GM18867 (cell line): ENCODE results near the gene NEURL3.
"Not testable (repeated sequence)": the region's sequence is repeated elsewhere in the genome, so short reads cannot be mapped to it uniquely, and the experiment has no call there.

Experiments
- ATAC-seq: cut with Tn5 transposase; IDR thresholded peaks from one replicate; pipeline ENCODE4 v1.9.1; 2021; ENCODE audit warnings: mild to moderate bottlenecking, moderate library complexity; ENCODE audit not compliant: unreplicated experiment

NEURL3 gene

DNA sequence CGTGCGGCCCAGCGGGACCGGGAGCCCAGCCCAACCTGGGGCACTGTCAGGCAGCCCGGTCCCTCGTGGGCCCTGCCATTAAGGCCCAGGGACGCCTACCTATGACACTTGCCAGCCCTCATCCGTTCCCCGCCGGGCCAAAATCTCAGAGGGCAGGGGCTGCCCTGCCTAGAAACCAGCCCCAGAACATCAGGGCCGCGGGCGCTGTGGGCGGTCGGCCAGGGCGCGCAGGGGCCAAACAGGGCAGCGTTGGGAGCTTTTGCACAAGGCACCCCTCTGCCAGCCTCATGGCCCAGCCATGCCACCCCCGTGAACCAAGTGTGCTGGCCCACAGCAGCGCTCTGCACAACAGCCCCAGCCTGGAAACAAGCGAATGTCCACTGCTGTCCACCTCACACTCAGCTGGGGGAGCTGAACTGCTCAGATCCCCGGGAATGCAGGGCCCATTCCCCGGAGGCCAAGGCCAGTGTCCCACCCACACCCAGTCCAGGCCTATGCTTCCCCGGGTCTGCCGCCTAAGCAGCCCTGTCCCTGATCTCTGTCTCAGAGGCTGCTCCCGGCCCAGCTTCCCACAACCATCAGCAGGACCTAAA, 3.5 kb upstream of the NEURL3 start:
- no peak for ATAC-seq

DNA sequence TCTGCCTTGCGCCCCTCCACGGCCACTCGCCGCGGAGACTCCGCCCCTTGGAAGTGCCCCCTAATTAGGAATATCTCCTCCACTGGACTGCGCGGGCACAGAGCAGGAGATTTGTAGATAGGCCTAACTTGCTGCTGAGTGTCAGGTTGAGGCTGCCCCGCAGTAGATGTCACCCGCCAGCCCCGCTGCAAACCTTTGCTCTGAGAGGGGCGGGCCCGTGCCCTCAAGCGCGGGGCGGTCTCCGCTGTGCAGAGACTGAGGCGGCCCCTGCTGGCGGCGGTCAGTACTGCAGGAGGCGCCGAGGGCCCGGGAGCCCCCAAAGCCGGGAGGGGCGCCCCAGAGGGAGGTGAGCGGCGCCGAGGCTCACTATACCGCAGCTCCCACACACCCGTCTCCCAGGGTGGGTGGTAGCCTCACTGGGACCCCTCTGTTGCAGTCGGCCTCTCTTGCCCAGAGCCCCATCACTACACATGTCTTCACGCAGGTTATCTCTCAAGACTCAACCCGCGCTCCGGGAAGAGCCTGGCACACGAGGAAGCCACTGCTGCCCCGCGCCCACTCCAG, 2.9 kb upstream of the NEURL3 start:
- peak; percentile 43 for ATAC-seq

DNA sequence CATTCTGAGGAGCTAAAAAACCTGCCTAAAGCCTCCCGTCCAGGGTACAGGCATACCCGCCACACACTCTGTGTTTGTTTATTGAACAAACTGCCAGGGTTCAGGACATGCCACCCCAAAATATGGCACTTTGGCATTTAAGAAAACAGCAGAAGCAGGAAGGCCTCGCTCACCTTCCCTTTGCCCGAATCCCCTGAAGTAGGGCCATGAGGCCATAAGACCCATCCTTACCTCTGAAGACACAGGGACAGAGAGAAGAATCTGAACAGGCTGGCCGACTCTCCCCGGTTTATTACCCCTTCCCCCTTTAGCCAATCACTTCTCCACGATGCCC, 1.7 kb upstream of the NEURL3 start:
- ATAC-seq: no peak

DNA sequence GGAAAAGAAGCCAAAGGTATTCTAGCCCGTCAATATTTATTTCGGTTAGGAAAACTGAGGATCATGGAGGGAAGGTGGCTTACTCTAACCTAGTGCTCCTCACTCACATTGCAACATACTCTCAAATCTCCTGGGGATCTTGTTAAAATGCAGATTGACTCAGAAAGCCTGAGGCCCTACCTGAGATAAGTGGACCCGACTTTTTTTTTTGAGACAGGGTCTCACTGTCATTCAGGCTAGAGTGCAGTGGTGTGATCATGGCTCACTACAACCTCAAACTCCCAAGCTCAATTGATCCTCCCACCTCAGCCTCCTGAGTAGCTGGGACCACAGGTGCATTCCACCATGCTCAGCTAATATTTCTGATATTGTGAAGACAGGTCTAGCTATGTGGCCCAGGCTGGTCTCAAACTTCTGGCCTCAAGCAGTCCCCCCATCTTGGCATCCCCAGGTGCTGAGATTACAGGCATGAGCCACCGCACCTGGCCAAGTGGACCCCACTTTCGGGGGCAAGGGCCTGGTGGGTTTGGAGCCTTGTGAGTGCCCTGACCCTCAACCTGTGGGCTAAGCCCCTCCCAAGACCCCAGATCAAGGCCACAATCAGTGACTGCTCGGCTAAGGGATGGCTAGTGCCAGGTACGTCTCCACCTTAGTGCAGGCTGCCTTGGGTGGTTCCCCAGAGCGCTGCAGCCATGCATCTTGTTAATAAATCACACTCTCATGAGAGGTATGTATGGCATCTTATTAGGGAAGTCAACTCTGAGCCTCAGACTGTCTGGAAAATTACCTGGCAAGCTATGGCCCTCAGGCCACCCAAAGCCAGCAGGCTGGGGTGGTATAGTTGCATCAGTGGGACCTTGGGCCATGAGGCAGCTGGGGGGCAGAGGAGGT, 1.1 kb upstream of the NEURL3 start:
- no peak for ATAC-seq

DNA sequence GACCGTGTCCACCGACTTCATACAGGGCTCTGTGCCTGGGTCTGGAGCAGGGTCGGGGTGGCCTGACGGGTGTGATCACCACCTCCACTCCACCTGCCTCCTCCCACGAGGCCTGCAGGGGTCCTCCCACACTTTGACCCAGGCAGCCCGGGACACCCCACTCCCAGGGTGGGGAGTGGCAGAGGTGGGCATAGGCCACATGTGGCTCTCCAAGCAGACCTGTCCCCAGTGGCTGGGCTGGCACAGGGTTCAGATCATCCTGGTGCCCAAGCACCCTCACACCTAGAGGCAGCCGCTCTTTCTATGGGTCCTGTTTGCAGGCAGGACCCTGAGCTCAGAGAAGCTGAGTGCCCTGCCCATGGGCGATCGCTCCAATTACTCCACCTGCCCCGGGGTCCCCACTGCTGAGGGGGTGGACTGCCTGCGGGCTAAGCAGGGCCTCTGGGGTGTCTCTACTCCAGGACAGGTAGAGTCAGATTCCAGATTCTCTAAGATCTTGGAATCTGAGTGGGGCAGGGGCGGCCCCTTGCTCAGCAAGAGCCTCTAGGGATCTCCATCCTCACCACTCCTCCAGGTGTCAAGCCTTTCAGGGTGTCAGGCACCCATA, 1.4 kb downstream of the NEURL3 start:
- no peak for ATAC-seq

DNA sequence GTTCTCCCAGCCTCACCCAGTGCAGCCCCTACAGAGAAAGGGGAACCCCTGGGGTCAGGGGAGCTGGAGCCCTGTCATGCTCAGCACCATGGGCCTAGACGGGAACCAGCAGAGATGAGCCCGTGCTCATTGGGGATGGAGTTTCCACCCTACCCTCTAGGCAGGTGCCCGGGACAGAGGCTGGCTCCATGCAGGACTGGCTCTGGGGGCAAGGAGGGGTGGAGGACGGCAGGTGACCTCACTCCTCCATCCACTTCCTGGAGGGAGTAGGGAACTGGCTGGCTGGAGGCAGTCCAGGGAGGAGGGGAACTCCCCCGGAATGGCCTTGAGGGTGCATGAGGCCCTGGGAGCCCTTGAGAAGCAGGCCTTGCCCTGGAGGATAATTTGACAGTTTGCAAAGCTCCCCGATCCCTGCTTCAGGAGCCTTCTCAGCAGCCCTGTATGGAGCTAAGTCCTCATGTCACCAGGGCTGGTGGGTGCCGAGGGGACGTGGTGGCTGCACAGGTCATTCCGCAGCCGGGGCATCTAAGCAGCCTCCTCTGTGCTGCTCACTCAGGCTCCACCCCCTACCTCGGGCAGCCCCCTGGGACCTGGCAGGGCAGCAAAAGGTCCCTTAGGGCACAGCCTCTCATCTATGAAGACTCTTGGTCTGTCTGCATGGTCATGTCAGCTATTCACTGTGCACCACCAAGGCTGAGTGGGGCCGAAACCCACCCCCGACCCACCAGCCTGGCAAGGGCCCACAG, 2.1 kb downstream of the NEURL3 start:
- ATAC-seq: no peak

DNA sequence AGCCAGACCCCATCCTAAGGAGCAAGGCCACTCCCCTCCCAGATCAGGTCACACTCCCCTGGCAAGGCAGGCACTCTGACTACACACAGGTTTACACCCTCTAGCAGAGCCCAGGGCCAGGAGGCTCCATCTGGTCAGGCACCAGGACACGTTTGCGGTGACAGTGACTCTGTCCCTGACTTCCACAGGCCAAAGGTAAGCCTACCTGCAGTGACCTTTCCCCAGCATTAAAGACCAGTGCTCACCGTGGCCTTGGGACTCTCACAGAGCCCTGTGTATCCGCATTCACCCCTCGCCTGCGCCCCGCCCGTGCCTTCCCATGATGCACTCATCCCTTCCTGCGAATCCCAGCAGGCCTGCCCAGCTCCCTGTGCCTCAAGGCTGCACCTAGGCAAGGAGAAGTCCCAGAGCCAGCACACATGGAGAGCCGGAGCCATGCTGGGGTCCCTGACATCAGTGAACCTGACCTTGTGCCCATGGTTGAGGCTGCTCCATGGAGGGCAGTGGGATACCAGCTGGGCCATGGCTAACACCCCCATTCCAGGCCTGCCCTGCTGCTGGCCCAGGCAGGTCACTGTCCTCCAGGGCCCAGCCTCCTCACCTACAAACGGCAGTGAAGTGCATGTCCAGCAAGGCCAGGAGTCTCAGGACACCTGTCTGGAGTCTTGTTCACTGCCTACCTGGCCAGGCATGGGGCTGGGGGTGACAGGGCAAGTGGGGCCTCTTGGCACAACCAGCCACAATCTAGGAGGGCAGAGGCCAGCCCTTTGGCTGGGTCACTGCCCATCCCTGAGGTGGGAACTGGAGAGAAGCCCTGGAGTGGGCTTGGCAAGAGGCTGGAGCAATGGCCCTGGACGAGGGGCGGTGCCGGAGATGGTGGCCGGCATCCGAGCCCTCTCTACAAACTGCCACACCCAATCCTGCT, 3.0 kb downstream of the NEURL3 start:
- ATAC-seq: no peak

DNA sequence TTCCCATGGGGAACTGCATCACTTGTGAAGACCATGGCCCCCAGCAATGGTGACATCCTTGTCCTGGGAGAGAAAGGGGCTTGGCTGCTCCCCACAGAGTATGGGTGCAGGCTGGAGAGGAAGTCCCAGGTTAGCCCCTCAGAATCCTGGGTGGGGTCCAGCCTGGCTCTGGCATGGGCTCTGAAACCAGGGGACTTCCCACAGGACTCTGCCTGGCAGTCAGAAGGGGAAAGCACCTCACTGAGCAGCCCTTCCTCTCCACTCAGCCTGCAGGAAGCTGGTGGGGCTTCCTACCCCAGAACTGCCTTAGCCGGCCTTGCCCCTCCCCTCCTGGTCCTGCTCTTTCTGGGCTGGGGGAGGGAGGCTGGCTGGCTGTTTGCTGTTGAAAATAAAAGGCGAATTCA, 3.7 kb downstream of the NEURL3 start:
- ATAC-seq: no peak

DNA sequence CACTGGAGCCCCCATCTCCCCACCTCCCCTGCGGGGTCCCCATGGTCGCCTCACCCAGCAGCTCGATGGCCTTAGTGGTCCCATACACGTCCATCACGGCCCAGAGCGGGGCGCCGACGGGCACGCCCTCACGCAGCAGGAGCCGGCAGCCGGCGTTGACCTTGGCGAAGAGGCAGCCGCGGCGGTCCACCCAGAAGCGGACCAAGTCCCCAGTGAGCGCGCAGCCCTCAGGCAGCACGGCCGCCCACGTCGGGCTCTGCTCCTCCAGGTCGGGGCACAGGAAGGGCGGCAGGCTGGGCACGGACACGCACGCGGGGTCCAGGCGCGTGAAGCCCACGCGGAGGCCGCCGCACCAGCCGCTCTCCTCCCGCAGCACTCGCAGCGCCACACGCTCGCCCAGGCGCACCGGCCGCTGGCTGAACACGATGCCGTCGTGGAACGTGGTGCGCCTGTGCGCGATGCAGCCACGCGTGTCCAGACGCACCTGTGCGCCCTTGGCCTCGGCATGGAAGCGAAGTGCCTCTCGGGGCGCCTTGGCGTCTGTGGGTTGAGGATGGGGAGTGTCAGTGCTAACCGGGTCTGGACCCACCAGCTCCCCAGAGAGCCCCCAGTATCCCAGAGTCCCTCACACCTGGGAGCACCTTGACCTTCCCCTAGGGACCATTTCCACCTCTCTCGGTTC, 4.6 kb downstream of the NEURL3 start:
- no peak for ATAC-seq

DNA sequence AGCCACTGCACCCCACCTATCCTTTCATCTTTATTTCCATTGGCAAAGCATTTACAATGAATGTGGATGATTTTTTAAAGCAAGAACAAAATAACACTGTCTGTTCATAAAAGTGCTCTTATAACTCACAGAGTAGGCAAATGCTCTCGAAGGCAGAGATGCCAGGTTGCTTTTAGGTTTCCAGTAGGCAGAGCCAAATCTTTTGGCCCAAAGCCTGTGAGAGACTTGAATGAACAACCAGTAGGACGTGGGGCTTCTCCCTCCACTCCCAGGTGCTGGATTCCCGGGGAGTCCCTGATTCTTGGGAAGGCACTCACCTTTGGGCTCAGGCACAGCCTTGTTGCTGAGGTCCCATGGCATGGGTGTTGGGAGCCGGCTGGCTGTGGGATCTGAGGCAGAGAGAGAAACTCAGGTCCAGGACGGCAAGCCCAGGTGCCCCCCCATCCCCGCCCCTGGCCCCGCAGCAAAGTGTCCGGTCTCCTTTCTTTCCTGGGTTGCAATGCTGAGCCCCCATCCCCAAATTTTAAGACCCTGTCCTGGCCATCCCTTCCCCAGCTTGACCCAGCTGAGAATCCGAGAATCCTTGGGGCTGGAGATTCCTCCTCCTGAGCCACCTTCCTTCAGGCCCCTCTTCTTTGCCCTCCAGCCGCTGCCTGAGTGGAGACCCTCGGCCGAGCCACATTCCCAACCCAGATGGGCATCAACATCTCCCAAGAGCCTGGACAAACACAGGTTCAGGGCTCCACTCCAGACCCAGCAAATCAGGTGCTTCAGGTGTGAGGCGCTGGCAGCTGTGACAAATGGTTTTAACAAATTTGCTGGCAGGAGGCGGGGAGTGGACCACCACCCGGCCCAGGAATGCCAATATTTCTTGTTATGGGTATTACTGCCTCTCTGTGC, 5.8 kb downstream of the NEURL3 start:
- ATAC-seq: no peak

DNA sequence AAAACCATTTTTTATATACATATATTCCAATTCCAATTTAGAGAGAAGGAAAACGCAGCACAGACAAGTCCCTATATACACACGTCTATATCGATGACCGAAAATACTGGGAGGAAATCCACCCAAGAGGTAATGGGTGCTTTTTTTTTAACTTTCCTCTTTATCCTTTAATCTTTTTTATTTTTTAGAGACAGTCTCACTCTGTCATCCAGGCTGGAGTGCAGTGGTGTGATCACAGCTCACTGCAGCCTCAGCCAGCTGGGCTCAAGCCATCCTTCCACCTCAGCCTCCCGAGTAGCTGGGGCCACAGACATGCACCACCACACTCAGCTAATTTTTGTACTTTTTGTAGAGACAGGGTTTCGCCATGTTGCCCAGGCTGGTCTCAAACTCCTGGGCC, 6.5 kb downstream of the NEURL3 start:
- not testable (repeated sequence) for ATAC-seq

DNA sequence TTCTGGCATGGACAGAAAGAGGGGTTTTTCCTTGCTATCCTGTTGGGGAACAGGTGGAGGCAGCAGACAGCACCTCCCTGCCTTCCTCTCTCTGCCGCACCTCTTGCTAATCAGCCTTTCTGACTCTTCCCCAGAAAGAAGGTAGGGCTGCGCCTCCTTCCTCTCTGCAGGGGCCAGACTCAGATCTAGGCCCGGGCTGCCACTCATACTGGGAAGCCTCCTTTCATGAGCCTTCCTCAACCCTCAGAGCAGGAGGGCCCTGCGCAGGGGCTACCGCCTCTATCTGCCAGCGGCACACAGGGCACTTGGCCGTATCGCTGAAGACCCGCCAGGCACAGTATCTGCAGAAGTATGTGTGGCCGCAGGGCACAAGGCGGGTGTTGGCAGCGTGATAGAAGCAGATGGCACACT, 7.1 kb downstream of the NEURL3 start:
- ATAC-seq: no peak

DNA sequence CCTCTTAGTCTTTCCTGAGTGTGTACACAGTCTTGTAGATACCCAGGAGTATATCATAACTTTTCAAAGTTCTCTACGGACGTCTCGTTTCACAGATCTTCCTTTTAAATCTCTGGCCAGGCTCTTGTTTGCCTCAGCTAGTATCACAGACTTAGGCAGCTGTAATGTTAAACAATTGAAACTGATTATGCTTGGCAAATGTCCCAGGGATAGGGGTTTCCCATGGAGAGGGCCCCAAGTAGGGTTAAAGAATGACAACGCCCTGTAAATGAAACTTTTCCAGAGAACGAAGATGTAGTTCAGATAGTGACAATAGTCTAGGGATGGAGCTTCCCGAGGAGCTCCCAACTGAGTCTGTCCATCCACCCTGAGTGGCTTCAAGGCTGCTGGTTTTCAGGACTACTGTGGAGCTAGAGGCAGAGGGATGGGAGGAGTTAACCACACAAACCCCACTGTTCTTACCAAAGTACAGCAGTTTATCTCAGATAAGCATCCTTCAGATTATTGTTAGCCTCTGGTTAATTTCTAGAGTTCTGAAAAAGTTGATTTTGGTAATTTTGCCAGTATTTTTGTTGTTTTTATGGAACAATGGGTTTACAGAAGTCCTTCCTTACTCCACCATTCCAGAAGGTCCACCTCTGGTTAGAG, 9.1 kb downstream of the NEURL3 start:
- no peak for ATAC-seq

DNA sequence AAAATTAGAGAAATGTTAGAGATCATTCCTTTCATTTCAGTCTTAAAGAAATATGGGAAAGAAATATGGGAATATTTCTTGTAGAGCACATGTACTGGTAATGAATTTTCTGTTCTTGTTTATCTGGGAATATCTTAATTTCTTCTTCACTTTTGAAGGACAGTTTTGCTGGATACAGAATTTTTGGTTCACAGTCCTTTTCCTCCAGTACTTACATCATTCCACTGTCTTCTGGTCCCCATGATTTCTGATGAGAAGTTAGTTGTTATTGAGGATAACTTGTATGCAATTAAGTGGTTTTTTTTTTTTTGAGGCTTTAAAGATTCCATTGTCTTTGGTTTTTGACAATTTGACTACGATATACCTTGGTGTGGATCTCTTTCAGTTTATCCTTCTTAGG, 11.0 kb downstream of the NEURL3 start:
- no peak for ATAC-seq

DNA sequence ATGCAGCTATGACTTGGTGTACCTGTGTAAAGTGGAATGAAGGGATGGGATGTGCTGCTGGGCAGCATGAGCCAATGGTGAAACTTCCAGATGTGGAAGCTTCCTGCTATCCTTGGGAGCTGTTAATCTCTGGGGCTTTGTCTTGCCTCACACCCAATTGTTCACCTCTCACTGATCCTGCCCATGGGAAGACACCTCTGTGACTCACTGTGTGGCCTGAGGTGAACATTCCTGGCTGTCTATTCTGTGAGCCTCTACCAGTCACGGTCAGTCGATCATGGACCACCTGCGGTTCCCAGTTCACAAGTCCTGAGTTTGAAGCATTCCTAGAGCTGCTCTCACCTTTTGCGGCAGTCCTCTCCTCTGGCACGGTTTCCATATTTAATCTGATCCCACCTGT, 12.1 kb downstream of the NEURL3 start:
- no peak for ATAC-seq

DNA sequence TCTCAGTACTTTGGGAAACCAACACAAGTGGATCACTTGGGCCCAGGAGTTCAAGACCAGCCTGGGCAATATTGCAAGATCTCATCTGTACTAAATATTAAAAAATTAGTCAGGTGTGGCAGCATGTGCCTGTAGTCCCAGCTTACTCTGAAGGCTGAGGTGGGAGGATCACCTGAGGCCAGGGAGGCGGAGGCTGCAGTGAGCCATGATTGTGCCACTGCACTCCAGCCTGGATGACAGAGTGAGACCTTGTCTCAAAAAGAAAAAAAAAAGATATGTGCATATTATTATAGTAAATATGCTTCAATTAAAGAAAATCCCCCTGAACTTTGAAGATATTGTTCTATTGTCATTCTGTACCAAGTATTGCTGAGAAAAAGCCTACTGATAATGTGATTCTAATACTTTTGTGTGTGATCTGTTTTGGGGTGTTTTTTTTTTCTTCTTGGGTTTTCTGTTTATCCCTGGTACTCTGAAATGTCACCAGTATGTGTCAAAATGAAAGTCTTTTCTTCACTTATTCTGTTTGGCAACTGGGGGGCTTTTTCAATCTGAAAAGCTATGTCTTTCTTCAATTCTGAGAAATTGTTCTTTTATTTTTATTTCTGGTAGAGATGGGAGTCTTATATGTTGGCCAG, 13.2 kb downstream of the NEURL3 start:
- no peak for ATAC-seq

DNA sequence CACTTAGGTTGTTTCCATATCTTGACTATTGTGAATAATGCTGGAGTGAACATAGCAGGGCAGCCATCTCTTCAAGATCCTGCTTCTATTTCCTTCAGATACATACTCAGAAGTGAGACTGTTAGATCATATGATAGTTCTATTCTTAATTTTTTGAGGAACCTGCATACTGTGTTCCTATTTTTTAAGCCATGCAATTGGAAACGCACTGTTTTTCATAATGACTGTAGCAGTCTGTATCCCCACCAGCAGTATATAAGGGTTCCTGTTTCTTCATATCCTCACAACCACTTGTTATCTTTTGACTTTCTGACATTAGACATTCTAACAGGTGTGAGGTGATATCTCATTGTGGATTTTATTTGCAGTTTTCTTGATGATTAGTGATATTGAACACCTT, 15.5 kb downstream of the NEURL3 start:
- ATAC-seq: no peak

DNA sequence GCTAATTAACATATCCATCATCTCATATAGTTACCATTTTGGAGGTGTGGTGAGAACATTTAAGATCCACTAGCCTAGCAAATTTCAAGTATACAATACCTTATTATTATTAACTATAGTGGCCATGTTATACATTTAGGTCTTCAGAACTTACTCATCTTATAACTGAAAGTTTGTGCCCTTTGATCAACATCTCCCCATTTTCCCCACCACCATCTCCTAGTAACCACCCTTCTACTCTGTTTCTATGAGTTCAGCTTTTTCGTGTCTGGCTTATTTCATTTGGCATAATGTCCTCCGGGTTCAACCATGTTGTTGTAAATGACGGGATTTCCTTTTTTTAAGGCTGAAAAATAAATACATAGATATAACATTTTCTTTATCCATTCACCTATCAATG, 15.9 kb downstream of the NEURL3 start:
- no peak for ATAC-seq
